Measurements from ENCODE around the gene NPC1L1.
A peak's percentile ranks its signal among the peaks of the same experiment; 100 is the strongest.

NPC1L1 gene

DNA sequence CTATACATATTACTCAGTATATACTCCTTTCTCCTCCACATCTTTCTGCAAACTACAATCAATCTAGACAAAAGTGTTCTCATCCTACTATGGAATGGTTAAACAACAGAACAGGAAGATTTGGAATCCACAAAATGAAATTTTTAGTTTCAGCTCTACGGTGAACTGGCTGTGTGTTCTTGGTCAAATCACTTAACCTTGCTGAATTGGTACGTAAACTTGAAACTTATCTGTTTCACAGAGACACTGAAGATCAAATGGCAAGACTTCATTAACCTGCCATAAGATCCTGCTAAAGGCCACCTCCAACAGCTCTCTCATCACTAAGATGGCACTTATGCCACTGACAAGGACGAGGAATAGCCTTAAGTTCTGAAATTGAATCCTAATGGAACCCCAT lies 52.2 kb downstream of the NPC1L1 start:
- peak overlapping the region; percentile 74; the same call in 1 of the 2 replicates for H3K9ac ChIP-seq (ENCODE audit: low read depth, low read length)

DNA sequence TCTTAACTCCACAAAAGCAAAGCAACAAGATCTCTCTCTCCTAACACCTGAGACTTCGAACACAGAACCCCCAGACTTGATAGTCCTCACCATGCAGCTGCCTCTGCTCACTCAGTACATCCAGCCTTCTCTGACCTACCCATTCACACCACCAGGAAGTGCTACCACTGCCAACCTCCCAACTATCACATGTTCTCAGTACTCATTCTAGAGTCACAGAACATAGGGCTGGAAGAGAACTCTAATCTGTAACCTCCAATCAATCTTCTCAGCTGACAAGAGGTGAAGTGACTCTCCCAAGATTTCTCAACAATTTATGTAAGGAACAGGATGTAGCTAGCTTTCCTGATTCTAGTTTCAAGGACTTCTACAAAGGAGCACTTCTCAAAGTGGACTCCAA lies 54.4 kb downstream of the NPC1L1 start:
- Histone ChIP-seq H3K36me3 (ENCODE audit: insufficient read depth, low read length) (peaks cover 9% of the 10 kb centered on the region), H3K9me3 (ENCODE audit: control insufficient read depth, insufficient read depth, low read length) (no peaks in the 10 kb centered on the region; the same call in 1 of the 2 replicates), H3K4me1 (ENCODE audit: insufficient read depth, low read length) (peaks cover 4% of the 10 kb centered on the region; the same call in 1 of the 2 replicates), H3K9ac (ENCODE audit: low read depth, low read length) (no peak overlapping the region)

More for the DNA sequence above, 52.2 kb downstream of the NPC1L1 start:
- Histone ChIP-seq H3K4me1 (ENCODE audit: insufficient read depth, low read length) (peaks cover 4% of the 10 kb centered on the region; the same call in 1 of the 2 replicates), H3K36me3 (ENCODE audit: insufficient read depth, low read length) (peaks cover 8% of the 10 kb centered on the region), H3K9me3 (ENCODE audit: control insufficient read depth, insufficient read depth, low read length) (no peaks in the 10 kb centered on the region)

DNA sequence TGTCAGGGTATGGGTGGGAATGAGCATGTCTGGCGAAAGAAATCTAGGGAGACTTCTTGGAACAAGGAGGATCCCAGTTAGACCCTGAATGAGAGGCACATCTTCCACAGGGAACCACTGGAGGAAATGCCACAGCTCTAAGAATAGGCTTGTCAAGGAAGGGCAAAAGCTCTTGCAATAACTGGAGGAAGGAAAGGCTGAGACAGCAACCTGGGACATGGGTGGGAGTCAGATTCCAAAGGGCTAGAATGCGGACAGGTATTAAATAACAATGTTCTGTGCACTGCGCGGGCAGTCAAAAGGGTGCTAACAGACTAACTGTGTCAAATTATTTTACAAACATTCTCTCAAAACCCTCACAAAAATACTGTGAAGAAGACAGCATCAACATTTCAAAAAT lies 55.1 kb downstream of the NPC1L1 start:
- H3K4me1 ChIP-seq (ENCODE audit: insufficient read depth, low read length): peaks cover 4% of the 10 kb centered on the region; the same call in 1 of the 2 replicates
- H3K9me3 ChIP-seq (ENCODE audit: control insufficient read depth, insufficient read depth, low read length): no peaks in the 10 kb centered on the region; the same call in 1 of the 2 replicates
- H3K9ac ChIP-seq (ENCODE audit: low read depth, low read length): no peak overlapping the region
- peaks cover 9% of the 10 kb centered on the region for H3K36me3 ChIP-seq (ENCODE audit: insufficient read depth, low read length)

DNA sequence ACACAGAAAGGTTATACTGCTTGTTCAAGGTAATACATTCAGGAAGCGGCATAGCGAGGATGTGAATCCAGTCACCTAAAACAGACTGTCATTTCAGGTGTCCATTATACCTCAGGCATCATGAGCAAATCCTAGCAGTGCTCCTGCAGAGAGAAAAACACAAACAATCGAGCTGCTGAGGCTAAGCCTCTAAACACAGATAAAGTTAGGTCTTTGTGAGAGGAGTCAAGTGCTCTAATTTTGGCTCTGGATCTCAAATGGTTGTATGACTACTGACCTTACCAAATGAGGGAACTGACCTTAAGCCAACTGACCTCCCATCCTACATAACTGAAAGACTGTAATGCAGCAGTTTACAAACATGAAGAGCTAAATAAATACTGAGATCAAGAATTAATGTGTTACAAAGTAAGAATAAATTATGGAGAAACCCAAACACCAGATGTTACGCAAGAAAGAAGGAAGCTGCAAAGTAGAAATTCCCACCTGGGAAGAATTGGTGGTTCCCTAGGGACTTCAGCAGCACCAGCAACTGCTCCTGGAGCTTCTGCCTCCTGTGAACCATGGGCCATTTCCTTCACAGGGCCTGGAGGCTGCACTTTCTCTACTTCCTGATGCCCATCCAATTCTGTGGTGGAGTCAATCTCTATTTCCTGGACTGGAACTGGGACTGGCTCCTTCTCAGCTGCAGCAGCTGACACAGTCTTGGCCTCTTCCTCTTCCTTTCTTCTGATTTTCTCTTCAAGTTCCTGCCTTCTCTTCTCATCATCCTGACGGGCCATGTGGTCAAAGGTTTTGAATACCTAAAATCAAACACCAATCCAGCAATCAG lies 56.4 kb downstream of the NPC1L1 start:
- H3K9me3 ChIP-seq (ENCODE audit: control insufficient read depth, insufficient read depth, low read length): no peaks in the 10 kb centered on the region; the same call in 1 of the 2 replicates
- H3K36me3 ChIP-seq (ENCODE audit: insufficient read depth, low read length): peaks cover 11% of the 10 kb centered on the region
- no peak overlapping the region for H3K9ac ChIP-seq (ENCODE audit: low read depth, low read length)
- H3K4me1 ChIP-seq (ENCODE audit: insufficient read depth, low read length): peaks cover 4% of the 10 kb centered on the region; the same call in 1 of the 2 replicates

DNA sequence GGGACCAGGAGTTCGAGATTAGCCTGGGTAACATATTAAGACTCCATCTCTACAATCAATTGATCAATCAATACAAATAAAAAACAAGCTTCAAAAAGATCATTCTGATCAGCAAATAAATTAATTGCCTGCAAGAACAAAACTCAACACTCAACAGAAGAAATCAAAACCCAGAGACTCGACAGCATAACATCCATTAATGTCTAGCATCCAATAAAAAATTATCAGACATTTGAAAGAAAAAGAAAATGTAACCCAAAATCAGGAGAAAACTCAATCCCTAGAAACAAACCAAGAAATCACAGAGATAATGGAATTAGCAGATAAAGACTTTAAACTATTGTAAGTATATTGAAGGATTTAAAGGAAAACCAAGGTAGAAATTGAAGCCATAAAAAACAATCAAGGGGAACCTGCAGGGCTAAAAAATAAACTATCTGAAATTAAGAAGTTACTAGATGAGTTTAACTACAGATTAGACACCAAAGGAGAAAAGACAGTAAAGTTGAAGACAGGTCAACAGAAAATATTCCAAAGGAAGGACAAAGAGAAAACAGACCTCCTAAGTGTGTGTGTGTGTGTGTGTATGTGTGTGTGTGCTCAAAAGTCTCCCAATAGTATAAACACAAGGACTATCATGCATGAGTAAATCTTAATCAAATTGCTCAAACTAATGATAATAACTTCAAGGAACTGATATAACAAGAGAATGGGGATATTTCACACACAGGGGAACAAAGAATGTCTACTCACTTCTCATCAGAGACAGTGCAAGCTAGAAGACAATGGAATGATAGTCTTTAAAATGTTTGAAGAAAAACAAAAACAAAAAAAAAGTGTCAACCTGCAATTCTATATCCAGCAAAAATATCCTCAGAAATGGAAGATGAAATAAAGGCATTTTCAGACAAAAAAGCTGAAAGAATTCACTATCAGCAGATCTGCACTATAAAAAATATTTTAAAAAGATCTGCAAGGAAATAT lies 58.3 kb downstream of the NPC1L1 start:
- Histone ChIP-seq H3K9me3 (ENCODE audit: control insufficient read depth, insufficient read depth, low read length) (no peaks in the 10 kb centered on the region; the same call in 1 of the 2 replicates), H3K9ac (ENCODE audit: low read depth, low read length) (no peak overlapping the region), H3K36me3 (ENCODE audit: insufficient read depth, low read length) (peaks cover 12% of the 10 kb centered on the region), H3K4me1 (ENCODE audit: insufficient read depth, low read length) (no peaks in the 10 kb centered on the region)

DNA sequence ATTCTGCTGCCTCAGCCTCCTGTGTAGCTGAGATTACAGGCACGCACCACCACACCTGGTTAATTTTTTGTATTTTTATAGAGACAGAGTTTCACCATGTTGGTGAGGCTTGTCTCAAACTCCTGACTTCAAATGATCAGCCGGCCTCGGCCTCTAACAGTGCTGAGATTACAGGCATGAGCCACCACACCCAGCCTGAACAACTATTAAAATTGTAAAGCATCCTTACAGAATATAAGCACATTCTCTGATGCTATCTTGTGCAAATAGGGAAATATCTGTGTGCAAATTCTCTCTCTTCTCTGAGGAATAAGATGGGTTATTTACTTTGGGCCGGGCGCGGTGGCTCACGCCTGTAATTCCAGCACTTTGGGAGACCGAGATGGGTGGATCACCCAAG lies 63.2 kb downstream of the NPC1L1 start:
- no peaks in the 10 kb centered on the region for H3K4me1 ChIP-seq (ENCODE audit: insufficient read depth, low read length)
- no peak overlapping the region for H3K9ac ChIP-seq (ENCODE audit: low read depth, low read length)
- H3K9me3 ChIP-seq (ENCODE audit: control insufficient read depth, insufficient read depth, low read length): no peaks in the 10 kb centered on the region
- peaks cover 15% of the 10 kb centered on the region for H3K36me3 ChIP-seq (ENCODE audit: insufficient read depth, low read length)

DNA sequence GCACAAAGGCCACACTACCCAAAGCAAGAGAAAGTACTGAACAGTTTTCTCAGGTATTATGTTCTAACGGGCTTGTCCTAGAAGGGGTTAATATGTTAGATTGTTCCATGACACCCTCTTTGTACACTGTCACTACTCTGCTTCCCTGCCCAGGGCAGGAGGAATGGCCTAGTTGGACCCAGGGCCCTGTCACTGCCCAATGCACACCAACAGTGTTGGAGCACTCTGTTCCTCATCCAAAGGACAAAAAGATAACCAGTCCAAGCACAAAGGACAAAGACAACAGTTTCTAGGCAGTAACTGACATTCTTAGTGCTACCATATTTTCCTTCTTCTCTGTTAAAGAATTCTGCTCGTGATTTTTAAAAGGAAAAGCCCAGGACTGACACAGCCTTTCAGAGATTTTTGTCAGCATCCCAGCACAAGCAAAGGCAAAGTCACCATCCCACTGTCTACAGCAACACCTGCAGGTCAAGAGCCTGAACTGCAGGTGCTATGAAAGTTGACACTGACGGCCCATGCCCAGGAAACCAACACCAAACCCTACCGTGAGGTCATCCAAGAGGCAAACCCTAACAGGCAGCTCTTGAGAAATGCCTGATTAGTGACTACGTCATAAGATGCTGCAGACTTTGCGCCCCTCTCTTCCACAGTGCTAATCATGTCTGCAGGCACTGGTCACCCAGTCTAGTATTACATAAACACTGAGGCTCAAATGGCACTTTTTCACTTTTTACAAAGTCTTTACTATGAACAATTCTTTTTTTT lies 63.9 kb downstream of the NPC1L1 start:
- Histone ChIP-seq H3K4me1 (ENCODE audit: insufficient read depth, low read length) (no peaks in the 10 kb centered on the region), H3K9ac (ENCODE audit: low read depth, low read length) (no peak overlapping the region), H3K36me3 (ENCODE audit: insufficient read depth, low read length) (peaks cover 18% of the 10 kb centered on the region), H3K9me3 (ENCODE audit: control insufficient read depth, insufficient read depth, low read length) (no peaks in the 10 kb centered on the region)

DNA sequence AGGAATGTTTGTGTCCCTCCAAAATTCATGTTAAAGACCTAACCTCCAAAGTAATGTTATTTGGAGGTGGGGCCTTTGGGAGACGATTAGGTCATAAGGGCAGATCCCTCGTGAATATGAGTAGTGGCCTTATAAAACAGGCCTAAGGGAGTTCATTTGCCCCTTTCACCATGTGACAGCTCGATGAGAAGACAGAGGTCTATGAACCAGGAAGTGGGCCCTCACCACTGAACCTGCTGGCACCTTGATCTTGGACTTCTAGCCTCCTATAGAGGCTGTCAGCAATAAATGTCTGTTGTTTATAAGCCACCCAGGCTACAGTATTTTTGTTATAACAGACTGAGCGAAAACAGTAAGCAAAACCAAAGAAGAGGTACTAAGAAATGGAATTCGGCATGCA lies 64.8 kb downstream of the NPC1L1 start:
- no peak overlapping the region for H3K9ac ChIP-seq (ENCODE audit: low read depth, low read length)
- H3K9me3 ChIP-seq (ENCODE audit: control insufficient read depth, insufficient read depth, low read length): no peaks in the 10 kb centered on the region
- peaks cover 18% of the 10 kb centered on the region for H3K36me3 ChIP-seq (ENCODE audit: insufficient read depth, low read length)
- H3K4me1 ChIP-seq (ENCODE audit: insufficient read depth, low read length): no peaks in the 10 kb centered on the region

DNA sequence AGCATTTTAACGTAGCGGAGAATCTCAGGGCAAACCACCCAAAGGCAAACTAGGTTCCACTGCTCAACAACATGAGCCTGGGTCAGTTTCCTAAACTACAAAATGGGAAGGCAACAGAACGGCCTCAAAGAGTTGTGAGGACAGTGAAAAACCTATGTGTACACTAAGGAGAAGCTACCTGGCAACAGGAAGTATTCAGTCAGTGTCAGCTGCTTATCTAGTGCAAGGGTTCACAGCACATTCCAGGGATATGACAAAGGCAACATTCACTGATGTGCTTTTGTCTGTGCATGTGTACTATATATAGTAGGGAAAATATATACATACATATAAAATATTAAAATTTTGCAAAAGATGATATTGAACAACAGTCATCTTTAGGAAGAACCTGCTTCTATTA lies 67.8 kb downstream of the NPC1L1 start:
- Histone ChIP-seq H3K9ac (ENCODE audit: low read depth, low read length) (no peak overlapping the region), H3K4me1 (ENCODE audit: insufficient read depth, low read length) (no peaks in the 10 kb centered on the region), H3K9me3 (ENCODE audit: control insufficient read depth, insufficient read depth, low read length) (no peaks in the 10 kb centered on the region), H3K36me3 (ENCODE audit: insufficient read depth, low read length) (peaks cover 15% of the 10 kb centered on the region)

DNA sequence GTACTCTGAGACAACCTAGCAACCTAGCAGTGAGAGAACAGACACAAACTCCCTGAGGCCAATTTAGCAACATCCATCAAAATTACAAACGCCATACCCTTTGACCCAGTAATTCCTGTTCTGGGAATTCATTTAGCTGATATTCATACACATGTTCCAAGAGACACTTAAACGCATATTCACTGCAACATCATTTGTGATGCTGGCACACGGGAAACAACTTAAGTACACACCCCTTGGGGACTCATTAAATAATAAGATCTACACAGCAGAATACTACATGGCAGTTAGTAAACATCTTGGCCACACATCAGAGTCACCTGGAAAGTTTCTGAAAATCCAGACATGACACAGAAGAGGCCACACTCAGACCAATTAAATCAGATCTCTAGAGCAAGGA lies 68.3 kb downstream of the NPC1L1 start:
- Histone ChIP-seq H3K4me1 (ENCODE audit: insufficient read depth, low read length) (no peaks in the 10 kb centered on the region), H3K9ac (ENCODE audit: low read depth, low read length) (no peak overlapping the region), H3K36me3 (ENCODE audit: insufficient read depth, low read length) (peaks cover 15% of the 10 kb centered on the region), H3K9me3 (ENCODE audit: control insufficient read depth, insufficient read depth, low read length) (no peaks in the 10 kb centered on the region)

DNA sequence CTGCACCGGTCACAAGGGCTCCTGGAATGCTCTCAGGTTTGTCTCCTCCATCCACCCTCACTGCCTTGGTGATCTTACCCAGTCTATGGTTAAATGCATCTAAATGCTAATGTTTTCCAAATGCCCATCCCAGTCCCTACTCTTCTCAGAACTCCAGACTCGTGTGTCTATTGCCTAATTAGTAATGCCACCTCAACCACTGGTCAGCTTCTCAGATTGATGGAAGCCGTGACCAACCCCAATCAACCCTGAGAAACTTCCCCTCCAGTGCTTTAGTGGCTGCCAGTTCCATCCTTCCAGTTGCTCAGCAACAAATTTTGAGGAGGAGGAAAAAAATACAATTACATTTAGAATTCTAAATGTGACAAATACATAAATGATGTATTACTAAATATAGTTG lies 69.3 kb downstream of the NPC1L1 start:
- peaks cover 12% of the 10 kb centered on the region for H3K36me3 ChIP-seq (ENCODE audit: insufficient read depth, low read length)
- H3K9me3 ChIP-seq (ENCODE audit: control insufficient read depth, insufficient read depth, low read length): no peaks in the 10 kb centered on the region
- no peaks in the 10 kb centered on the region for H3K4me1 ChIP-seq (ENCODE audit: insufficient read depth, low read length)
- H3K9ac ChIP-seq (ENCODE audit: low read depth, low read length): no peak overlapping the region; the same call in 1 of the 2 replicates

DNA sequence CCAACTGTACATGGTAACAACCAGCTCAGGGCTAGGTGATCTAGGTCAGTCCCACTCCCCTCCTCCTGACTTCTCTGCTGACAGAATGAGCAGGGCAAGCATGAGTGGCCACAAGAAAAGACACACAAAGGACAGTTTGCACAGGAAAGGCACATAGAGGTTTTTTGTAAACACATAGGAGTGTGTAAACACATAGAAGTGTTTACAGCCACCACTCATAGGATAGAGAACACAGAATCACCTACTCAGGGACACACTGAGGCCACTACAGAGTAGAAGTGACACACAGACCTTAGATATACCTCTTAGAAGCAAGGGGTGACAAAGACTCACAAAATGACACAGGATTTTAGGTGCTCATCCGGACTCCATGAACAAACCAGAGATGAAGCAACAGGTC lies 69.7 kb downstream of the NPC1L1 start:
- no peak overlapping the region; the same call in 1 of the 2 replicates for H3K9ac ChIP-seq (ENCODE audit: low read depth, low read length)
- H3K9me3 ChIP-seq (ENCODE audit: control insufficient read depth, insufficient read depth, low read length): no peaks in the 10 kb centered on the region
- no peaks in the 10 kb centered on the region for H3K4me1 ChIP-seq (ENCODE audit: insufficient read depth, low read length)
- peaks cover 9% of the 10 kb centered on the region for H3K36me3 ChIP-seq (ENCODE audit: insufficient read depth, low read length)

DNA sequence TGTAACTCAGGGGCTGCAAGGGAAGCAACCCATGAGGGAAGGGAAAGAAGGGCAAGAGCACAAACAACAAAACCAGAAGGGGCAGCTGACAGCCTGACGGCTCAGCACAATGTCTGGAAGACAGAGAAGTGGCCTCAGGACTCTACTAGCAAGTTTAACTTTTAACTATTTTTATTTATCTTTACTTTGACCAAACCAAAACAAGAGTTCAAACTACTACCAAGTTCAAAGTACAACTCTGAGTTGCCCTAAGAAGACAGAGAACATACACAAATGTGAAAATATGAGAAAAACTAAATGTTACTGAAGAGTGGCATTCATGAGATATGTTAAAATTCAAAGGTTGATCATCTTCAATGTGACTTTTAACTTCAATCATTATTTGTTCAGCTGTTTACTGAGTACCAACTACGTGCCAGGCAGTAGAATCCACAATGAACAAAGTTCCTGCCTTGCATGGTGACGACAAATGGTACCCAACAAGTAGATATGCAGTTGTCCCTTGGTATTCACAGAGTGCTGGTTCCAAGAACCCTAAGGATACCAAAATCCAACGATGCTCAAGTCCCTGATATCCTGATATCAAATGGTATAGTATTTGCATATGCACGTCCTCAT lies 70.4 kb downstream of the NPC1L1 start:
- Histone ChIP-seq H3K4me1 (ENCODE audit: insufficient read depth, low read length) (no peaks in the 10 kb centered on the region), H3K36me3 (ENCODE audit: insufficient read depth, low read length) (peaks cover 3% of the 10 kb centered on the region; the same call in 1 of the 2 replicates), H3K9me3 (ENCODE audit: control insufficient read depth, insufficient read depth, low read length) (no peaks in the 10 kb centered on the region), H3K9ac (ENCODE audit: low read depth, low read length) (no peak overlapping the region)

Measured in ES-I3 (cell line).